ENCODE results near the gene RASSF8.

- TF ChIP-seq, protein P1, sequence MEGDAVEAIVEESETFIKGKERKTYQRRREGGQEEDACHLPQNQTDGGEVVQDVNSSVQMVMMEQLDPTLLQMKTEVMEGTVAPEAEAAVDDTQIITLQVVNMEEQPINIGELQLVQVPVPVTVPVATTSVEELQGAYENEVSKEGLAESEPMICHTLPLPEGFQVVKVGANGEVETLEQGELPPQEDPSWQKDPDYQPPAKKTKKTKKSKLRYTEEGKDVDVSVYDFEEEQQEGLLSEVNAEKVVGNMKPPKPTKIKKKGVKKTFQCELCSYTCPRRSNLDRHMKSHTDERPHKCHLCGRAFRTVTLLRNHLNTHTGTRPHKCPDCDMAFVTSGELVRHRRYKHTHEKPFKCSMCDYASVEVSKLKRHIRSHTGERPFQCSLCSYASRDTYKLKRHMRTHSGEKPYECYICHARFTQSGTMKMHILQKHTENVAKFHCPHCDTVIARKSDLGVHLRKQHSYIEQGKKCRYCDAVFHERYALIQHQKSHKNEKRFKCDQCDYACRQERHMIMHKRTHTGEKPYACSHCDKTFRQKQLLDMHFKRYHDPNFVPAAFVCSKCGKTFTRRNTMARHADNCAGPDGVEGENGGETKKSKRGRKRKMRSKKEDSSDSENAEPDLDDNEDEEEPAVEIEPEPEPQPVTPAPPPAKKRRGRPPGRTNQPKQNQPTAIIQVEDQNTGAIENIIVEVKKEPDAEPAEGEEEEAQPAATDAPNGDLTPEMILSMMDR (IDR thresholded peaks at IDR 0.05), result no peak
- TF ChIP-seq POLR2AphosphoS5 (IDR thresholded peaks at IDR 0.05) (peak; percentile 8), EP300 (IDR thresholded peaks at IDR 0.05) (no peak), POLR2A (IDR thresholded peaks at IDR 0.05) (no peak)
Measured at GRCh38 chr12:26121323-26122060, 163.0 kb downstream of the RASSF8 start.
